GM06990 (cell line): Measurements from ENCODE around the gene CLDN20.

Source experiments
- DNase-seq: peaks from one replicate; pipeline ENCODE4 v3.0.0-alpha.2; 2011; ENCODE audit not compliant: insufficient read length; ENCODE audit errors: extremely low read depth
- H3K27me3 ChIP-seq: replicated peaks from 2 replicates; pipeline ENCODE4 v1.6.0; 2011; ENCODE audit warnings: low read length; ENCODE audit not compliant: control insufficient read depth, insufficient read depth
- H3K36me3 ChIP-seq: 2 replicates; pipeline ENCODE4 v1.5.1; 2011; ENCODE audit warnings: low read length; ENCODE audit not compliant: control insufficient read depth, insufficient read depth
- H3K4me3 ChIP-seq: replicated peaks from 2 replicates; pipeline ENCODE4 v1.5.1; 2011; ENCODE audit warnings: low read depth, mild to moderate bottlenecking, control low read depth, low read length
- CTCF ChIP-seq: IDR thresholded peaks from 2 replicates; pipeline ENCODE4 v1.5.1; 2011; ENCODE audit warnings: low read length, control low read depth, mild to moderate bottlenecking, inconsistent platforms; ENCODE audit not compliant: insufficient read depth, poor library complexity, severe bottlenecking

CLDN20 gene

GRCh38 chr6:155260686-155261085, 3.1 kb upstream of the CLDN20 start:
- H3K4me3 ChIP-seq = no peak overlapping the region
- no peak for TF ChIP-seq CTCF
- no peaks in the 10 kb centered on the region for H3K27me3 ChIP-seq
- DNase-seq = no peak
- H3K36me3 ChIP-seq = peaks cover 20% of the 10 kb centered on the region

- Histone ChIP-seq H3K27me3 (no peaks in the 10 kb centered on the region), H3K4me3 (no peak overlapping the region), H3K36me3 (peaks cover 19% of the 10 kb centered on the region)
- TF ChIP-seq CTCF = no peak
- no peak for DNase-seq
Observed at GRCh38 chr6:155261111-155261900, 2.5 kb upstream of the CLDN20 start.

- TF ChIP-seq CTCF = no peak
- H3K36me3 ChIP-seq = peaks cover 13% of the 10 kb centered on the region
Observed at GRCh38 chr6:155262655-155263054, 1.2 kb upstream of the CLDN20 start.

GRCh38 chr6:155264693-155265320, 994 bp downstream of the CLDN20 start:
- no peak for TF ChIP-seq CTCF
- DNase-seq = no peak
- no peak overlapping the region for H3K4me3 ChIP-seq
- no peaks in the 10 kb centered on the region for H3K27me3 ChIP-seq
- no peaks in the 10 kb centered on the region; the same call in none of the 2 replicates for H3K36me3 ChIP-seq

More at GRCh38 chr6:155262655-155263054, 1.2 kb upstream of the CLDN20 start:
- no peak for DNase-seq
- Histone ChIP-seq H3K27me3 (no peaks in the 10 kb centered on the region), H3K4me3 (no peak overlapping the region)

- H3K4me3 ChIP-seq = no peak overlapping the region
- H3K36me3 ChIP-seq = peaks cover 1% of the 10 kb centered on the region
- no peak for TF ChIP-seq CTCF
Observed at GRCh38 chr6:155265843-155266535, 2.2 kb downstream of the CLDN20 start.

More at GRCh38 chr6:155265843-155266535, 2.2 kb downstream of the CLDN20 start:
- no peaks in the 10 kb centered on the region for H3K27me3 ChIP-seq
- no peak for DNase-seq
